Activated naive CD8-positive, alpha-beta T cell treated with anti-CD3 and anti-CD28 coated beads, Interleukin-2, amount 50 U/mL, for 24 hours (primary cell): Measurements from ENCODE around the gene NEDD4L.

Experiments
- ATAC-seq: fragments of 150-1000 bp; cut with Tn5 transposase; one replicate; pipeline ENCODE4 v1.10.0; 2021
- DNase-seq: peaks from one replicate; pipeline ENCODE4 v3.0.0; 2021
- H3K27ac Mint-ChIP-seq: one replicate; pipeline ENCODE4 v1.8.0; 2021; ENCODE audit warnings: mild to moderate bottlenecking, mixed read lengths
- H3K27me3 Mint-ChIP-seq: one replicate; pipeline ENCODE4 v1.8.0; 2021; ENCODE audit warnings: mixed read lengths
- H3K36me3 Mint-ChIP-seq: one replicate; pipeline ENCODE4 v1.8.0; 2021; ENCODE audit warnings: low read depth, mixed read lengths
- H3K4me1 Mint-ChIP-seq: one replicate; pipeline ENCODE4 v1.8.0; 2021; ENCODE audit warnings: mixed read lengths
- H3K4me3 Mint-ChIP-seq: one replicate; pipeline ENCODE4 v1.8.0; 2021; ENCODE audit warnings: mild to moderate bottlenecking, moderate library complexity, mixed read lengths
- H3K9me3 Mint-ChIP-seq: one replicate; pipeline ENCODE4 v1.8.0; 2021; ENCODE audit warnings: mixed read lengths

Gene NEDD4L

GRCh38 chr18:58354791-58355190 is 310.8 kb downstream of the NEDD4L start:
- no peaks in the 10 kb centered on the region for H3K27me3 Mint-ChIP-seq
- DNase-seq, result no peak
- no peaks in the 10 kb centered on the region for H3K4me1 Mint-ChIP-seq

DNA sequence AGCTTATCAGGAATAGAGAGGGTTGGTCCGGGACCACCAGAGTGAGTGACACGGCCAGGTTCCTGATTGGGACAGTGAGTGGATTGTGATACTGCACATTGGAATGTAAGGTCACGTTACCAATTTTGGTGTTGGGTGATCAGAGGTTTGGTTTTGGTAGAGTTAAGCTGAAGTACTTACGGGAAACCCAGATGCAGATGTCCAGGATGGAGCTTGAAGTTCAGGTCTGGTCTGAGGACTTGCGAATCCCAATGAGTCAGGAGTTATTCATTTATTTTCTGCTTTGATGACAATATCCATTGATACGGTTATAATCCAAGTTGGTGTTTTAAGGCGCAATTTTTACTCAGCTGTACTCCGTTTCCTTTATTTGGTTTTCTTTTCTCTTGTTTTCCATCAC is 311.2 kb downstream of the NEDD4L start:
- DNase-seq (no peak), ATAC-seq (no peak)
- H3K9me3 Mint-ChIP-seq, result no peaks in the 10 kb centered on the region
- H3K4me3 Mint-ChIP-seq, result no peak overlapping the region
- H3K36me3 Mint-ChIP-seq, result no peaks in the 10 kb centered on the region
- H3K27me3 Mint-ChIP-seq, result no peaks in the 10 kb centered on the region
- no peak overlapping the region for H3K27ac Mint-ChIP-seq
- H3K4me1 Mint-ChIP-seq, result no peaks in the 10 kb centered on the region

More at GRCh38 chr18:58354791-58355190, 310.8 kb downstream of the NEDD4L start:
- Mint-ChIP-seq H3K36me3 (no peaks in the 10 kb centered on the region), H3K9me3 (no peaks in the 10 kb centered on the region), H3K4me3 (no peak overlapping the region), H3K27ac (no peak overlapping the region)
- no peak for ATAC-seq

- Mint-ChIP-seq H3K4me1 (peaks cover 5% of the 10 kb centered on the region), H3K27ac (no peak overlapping the region), H3K9me3 (no peaks in the 10 kb centered on the region), H3K4me3 (no peak overlapping the region), H3K27me3 (no peaks in the 10 kb centered on the region), H3K36me3 (no peaks in the 10 kb centered on the region)
- ATAC-seq, result no peak
- DNase-seq, result no peak
Measured at GRCh38 chr18:58359218-58359617, 315.2 kb downstream of the NEDD4L start.

DNA sequence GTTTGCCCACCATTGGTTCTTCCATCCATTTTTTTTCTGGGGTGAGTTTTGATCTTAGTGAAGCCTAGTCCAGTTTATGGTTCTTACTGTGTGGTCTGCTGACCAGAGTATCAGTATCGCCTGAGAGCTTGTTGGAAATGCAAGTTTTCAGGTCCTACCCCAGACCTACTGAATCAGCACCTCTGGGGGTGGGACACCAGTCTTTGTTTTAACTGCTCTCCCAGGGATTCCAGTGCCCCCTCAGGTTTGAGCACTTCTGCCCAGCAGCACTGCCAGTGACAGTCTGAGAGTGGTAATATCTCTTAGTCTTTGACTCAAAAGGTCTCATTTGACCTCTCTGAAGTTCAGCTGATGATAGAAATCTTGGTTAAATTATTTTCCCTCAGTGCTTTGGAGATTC is 315.6 kb downstream of the NEDD4L start:
- H3K9me3 Mint-ChIP-seq, result no peaks in the 10 kb centered on the region
- DNase-seq (no peak), ATAC-seq (no peak)
- H3K4me3 Mint-ChIP-seq, result no peak overlapping the region
- no peaks in the 10 kb centered on the region for H3K36me3 Mint-ChIP-seq
- no peak overlapping the region for H3K27ac Mint-ChIP-seq
- peaks cover 7% of the 10 kb centered on the region for H3K4me1 Mint-ChIP-seq
- no peaks in the 10 kb centered on the region for H3K27me3 Mint-ChIP-seq

DNA sequence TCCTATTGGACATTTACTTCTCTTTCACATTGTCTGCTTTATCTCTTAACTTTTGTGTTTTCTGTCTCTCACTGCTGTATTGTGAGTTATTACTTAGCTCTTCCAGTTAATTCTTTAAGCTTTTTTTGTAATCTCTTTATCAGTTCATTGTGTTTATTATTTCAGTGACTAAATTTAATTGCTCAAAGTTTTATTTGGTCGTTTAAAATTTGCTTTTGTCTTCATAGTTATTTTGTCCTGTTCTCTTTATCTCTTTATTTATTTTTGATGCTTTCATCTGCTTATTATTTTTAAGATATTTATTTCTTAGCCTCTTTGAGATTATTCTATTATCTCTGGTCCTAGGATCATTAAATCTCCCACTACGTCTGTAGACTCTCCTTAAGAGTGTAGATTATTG is 316.3 kb downstream of the NEDD4L start:
- Mint-ChIP-seq H3K9me3 (no peaks in the 10 kb centered on the region), H3K27ac (no peak overlapping the region), H3K27me3 (no peaks in the 10 kb centered on the region), H3K36me3 (no peaks in the 10 kb centered on the region), H3K4me3 (no peak overlapping the region), H3K4me1 (peaks cover 9% of the 10 kb centered on the region)
- ATAC-seq (no peak), DNase-seq (no peak)

DNA sequence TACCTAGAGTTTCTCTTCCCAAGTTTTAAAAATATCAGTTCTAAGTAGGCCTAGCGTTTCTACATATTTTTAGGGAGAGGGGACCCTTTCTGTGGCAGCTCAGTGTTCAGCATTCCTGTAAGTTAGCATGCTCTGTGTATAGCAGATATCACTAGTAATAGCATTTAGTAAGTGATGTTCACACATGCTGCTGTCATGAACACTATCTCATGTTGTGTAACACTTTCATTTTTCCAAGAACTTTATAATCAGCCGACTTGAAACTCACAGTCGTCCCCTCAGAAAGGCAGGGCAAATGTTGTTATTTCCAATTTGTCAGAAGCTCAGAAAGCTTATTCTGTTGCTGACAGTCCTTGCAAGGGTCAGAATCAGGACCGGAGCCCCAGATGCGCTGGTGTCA is 317.2 kb downstream of the NEDD4L start:
- no peak for ATAC-seq
- Mint-ChIP-seq H3K4me3 (no peak overlapping the region), H3K4me1 (peaks cover 9% of the 10 kb centered on the region), H3K36me3 (no peaks in the 10 kb centered on the region), H3K27me3 (no peaks in the 10 kb centered on the region), H3K27ac (no peak overlapping the region), H3K9me3 (no peaks in the 10 kb centered on the region)
- DNase-seq, result no peak

DNA sequence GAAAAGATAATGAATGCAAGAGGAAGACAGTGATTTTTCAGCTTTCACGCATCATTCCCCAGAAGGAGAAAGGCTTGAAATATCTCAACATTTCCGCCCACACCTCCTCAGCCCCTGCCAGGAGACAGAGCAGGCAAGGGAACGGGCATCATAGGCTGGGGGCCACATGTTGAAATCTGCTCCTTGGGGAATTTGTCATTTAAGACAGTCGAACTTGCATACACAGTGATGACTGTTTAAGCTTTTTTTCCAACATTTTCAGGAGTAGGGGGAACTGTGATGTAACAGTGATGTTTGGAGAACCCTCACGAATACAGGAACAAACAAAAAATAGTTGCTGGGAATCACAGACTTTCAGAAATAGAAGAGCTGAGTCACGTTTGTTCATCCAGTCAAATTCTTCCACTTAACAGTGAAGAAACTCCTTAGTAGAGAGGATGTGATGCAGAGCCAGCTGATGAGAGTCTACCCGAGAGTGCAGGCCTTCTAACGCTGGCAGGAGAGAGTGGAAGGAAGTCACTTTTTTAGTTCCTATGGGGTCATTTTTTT is 318.1 kb downstream of the NEDD4L start:
- no peak overlapping the region for H3K27ac Mint-ChIP-seq
- DNase-seq (no peak), ATAC-seq (no peak)
- no peaks in the 10 kb centered on the region for H3K27me3 Mint-ChIP-seq
- no peaks in the 10 kb centered on the region for H3K36me3 Mint-ChIP-seq
- H3K4me1 Mint-ChIP-seq, result peaks cover 9% of the 10 kb centered on the region
- no peak overlapping the region for H3K4me3 Mint-ChIP-seq
- no peaks in the 10 kb centered on the region for H3K9me3 Mint-ChIP-seq

GRCh38 chr18:58362829-58363271 is 318.8 kb downstream of the NEDD4L start:
- Mint-ChIP-seq H3K36me3 (no peaks in the 10 kb centered on the region), H3K4me3 (no peak overlapping the region), H3K27ac (no peak overlapping the region), H3K27me3 (no peaks in the 10 kb centered on the region), H3K4me1 (peaks cover 9% of the 10 kb centered on the region), H3K9me3 (no peaks in the 10 kb centered on the region)
- ATAC-seq (no peak), DNase-seq (no peak)

DNA sequence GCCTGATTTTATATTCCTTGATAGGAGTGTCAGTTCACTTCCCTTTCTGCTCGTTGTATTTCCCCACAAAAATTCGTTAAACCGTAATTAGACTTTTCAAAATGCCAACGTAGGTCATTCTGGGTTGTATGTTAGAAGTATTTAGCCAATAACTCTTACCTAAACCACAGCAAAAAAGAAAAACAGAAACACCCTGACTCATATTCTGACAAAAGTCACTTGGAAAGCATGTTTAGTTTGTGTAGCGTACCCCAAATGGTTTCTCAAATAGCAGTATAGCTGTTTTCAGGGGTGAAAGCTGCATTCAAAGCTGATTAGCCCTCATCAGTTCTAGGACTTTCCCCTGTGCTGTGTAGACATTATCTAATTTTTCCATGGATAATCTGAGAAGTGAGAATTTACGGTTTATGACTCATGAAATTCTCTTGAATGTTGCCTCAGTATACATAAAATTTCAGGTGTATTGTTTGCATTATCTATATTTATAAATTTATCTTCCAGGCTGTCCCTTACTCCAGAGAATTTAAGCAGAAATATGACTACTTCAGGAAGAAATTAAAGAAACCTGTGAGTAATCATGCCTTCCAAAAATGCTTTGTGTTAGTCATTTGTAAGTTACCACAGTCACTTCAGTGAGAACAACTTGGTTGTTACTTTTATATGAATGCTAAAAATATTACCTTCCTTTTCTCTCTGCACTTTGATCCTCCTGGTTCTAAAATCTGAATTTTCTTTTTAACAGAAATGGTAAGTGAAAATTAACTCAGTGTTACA is 319.9 kb downstream of the NEDD4L start:
- H3K36me3 Mint-ChIP-seq, result no peaks in the 10 kb centered on the region
- H3K27me3 Mint-ChIP-seq, result no peaks in the 10 kb centered on the region
- no peak overlapping the region for H3K27ac Mint-ChIP-seq
- H3K9me3 Mint-ChIP-seq, result no peaks in the 10 kb centered on the region
- peaks cover 9% of the 10 kb centered on the region for H3K4me1 Mint-ChIP-seq
- ATAC-seq (no peak), DNase-seq (no peak)
- no peak overlapping the region for H3K4me3 Mint-ChIP-seq

GRCh38 chr18:58364876-58365528 is 321.0 kb downstream of the NEDD4L start:
- ATAC-seq, result no peak

GRCh38 chr18:58367425-58368140 is 323.6 kb downstream of the NEDD4L start:
- H3K9me3 Mint-ChIP-seq, result no peaks in the 10 kb centered on the region
- no peak overlapping the region for H3K4me3 Mint-ChIP-seq
- H3K36me3 Mint-ChIP-seq, result peaks cover 9% of the 10 kb centered on the region
- peaks cover 9% of the 10 kb centered on the region for H3K4me1 Mint-ChIP-seq
- H3K27me3 Mint-ChIP-seq, result no peaks in the 10 kb centered on the region
- ATAC-seq, result no peak
- no peak for DNase-seq
- H3K27ac Mint-ChIP-seq, result no peak overlapping the region

More at GRCh38 chr18:58364876-58365528, 321.0 kb downstream of the NEDD4L start:
- Mint-ChIP-seq H3K4me3 (no peak overlapping the region), H3K9me3 (no peaks in the 10 kb centered on the region), H3K27me3 (no peaks in the 10 kb centered on the region), H3K36me3 (no peaks in the 10 kb centered on the region), H3K4me1 (peaks cover 9% of the 10 kb centered on the region), H3K27ac (no peak overlapping the region)
- no peak for DNase-seq

DNA sequence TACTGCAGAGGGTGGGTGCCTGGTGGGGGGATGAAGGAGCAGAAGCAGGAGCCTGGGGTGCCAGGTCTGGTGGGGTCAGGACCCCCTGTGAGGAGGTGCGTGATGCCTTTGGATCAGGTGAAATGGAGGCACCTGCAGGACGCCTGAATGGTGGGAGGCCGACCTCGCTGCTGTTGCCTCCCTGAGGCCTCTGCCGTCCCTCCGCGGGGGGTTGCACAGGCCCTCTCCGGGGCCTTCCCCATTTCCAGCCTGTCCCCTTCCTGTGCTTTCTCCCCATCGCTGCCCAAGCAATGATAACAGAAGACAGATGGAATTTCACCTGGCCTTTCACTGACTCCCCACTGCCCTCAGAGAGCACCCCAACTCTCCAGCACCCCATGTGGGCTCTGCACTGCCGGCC is 325.6 kb downstream of the NEDD4L start:
- Mint-ChIP-seq H3K9me3 (no peaks in the 10 kb centered on the region), H3K27me3 (no peaks in the 10 kb centered on the region), H3K4me1 (peaks cover 3% of the 10 kb centered on the region), H3K27ac (no peak overlapping the region), H3K4me3 (no peak overlapping the region), H3K36me3 (peaks cover 10% of the 10 kb centered on the region)
- ATAC-seq (no peak), DNase-seq (no peak)

- Mint-ChIP-seq H3K36me3 (peaks cover 10% of the 10 kb centered on the region), H3K4me1 (no peaks in the 10 kb centered on the region), H3K27me3 (no peaks in the 10 kb centered on the region), H3K9me3 (no peaks in the 10 kb centered on the region), H3K4me3 (no peak overlapping the region), H3K27ac (no peak overlapping the region)
- ATAC-seq (no peak), DNase-seq (no peak)
Measured at GRCh38 chr18:58370038-58370580, 326.1 kb downstream of the NEDD4L start.

DNA sequence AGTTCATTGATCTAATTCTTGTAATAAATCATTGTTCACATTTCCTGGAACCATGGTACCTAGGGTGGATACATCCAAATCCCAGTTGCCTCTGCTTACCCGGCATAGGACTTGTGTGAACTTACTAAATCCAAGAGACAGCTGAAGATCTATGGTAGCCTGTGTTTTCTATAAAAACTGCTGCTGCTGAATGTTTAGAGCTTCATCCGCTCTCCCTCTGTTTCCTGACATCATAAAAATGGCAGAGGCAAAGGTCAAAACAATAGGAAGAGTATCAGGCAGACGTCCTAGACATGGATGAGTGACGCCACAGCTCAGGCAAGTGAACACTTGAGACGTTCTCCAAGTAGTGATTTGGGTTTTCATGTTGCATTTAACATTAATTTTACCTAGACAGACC is 326.6 kb downstream of the NEDD4L start:
- H3K27me3 Mint-ChIP-seq, result no peaks in the 10 kb centered on the region
- H3K36me3 Mint-ChIP-seq, result peaks cover 10% of the 10 kb centered on the region
- H3K27ac Mint-ChIP-seq, result no peak overlapping the region
- H3K4me1 Mint-ChIP-seq, result no peaks in the 10 kb centered on the region
- H3K9me3 Mint-ChIP-seq, result no peaks in the 10 kb centered on the region
- H3K4me3 Mint-ChIP-seq, result no peak overlapping the region
- ATAC-seq (no peak), DNase-seq (no peak)
